Transverse colon (tissue), 4 donors: ENCODE results near the gene SCYGR2. TPM values are rescaled to one million over a fixed set of nuclear protein-coding genes. Genes with fewer than 3 reads are reported as not detected.

Experiments used
- DNase-seq: peaks from one replicate; pipeline ENCODE4 v3.0.0-alpha.2; 2019
- H3K27ac ChIP-seq, 4 donors: fragments of 200-600 bp; sonication (generic); 2 replicates each; pipeline ENCODE4 v1.5.1; 2016 to 2018; ENCODE audit warnings: inconsistent platforms in 4 of 4
- H3K27me3 ChIP-seq: fragments of 200-600 bp; sonication (generic); 2 replicates; pipeline ENCODE4 v1.5.1; 2017; ENCODE audit warnings: inconsistent platforms
- H3K36me3 ChIP-seq, 4 donors: fragments of 200-600 bp; sonication (generic); 2 replicates each; pipeline ENCODE4 v1.5.1; 2017 to 2019; ENCODE audit warnings: inconsistent platforms in 4 of 4
- H3K4me1 ChIP-seq, 4 donors: fragments of 200-600 bp; sonication (generic); 2 replicates each; pipeline ENCODE4 v1.5.1; 2017 to 2020; ENCODE audit warnings: inconsistent platforms in 4 of 4
- H3K4me3 ChIP-seq, 4 donors: fragments of 200-600 bp; sonication (generic); 1 replicate in 1 of 4; 2 replicates in 3 of 4; pipeline versions ENCODE4 v1.5.1 to v1.6.1; 2017 to 2019; ENCODE audit warnings: inconsistent platforms in 4 of 4
- H3K9me3 ChIP-seq, 2 donors: fragments of 200-600 bp; sonication (generic); 2 replicates each; pipeline ENCODE4 v1.5.1; 2017 to 2019; ENCODE audit warnings: inconsistent platforms in 2 of 2
- CTCF ChIP-seq, 5 experiments: fragments of 200-600 bp in 3 of 5; fragments of 450-650 bp in 2 of 5; sonication (generic) in 3 of 5; IDR thresholded peaks; 1 replicate in 2 of 5; 2 replicates in 3 of 5; pipeline ENCODE4 v1.5.1; 2016 to 2017; ENCODE audit warnings: antibody characterized with exemption in 5 of 5, inconsistent platforms in 3 of 5, mild to moderate bottlenecking in 2 of 5, moderate library complexity in 1 of 5
- EP300 ChIP-seq: sonication (generic); formaldehyde crosslinking; IDR thresholded peaks from one replicate; pipeline ENCODE4 v1.6.1; 2017; ENCODE audit warnings: antibody characterized with exemption, low read depth
- POLR2A ChIP-seq: fragments of 450-650 bp; IDR thresholded peaks from one replicate; pipeline ENCODE4 v1.6.1; 2016; ENCODE audit warnings: antibody characterized with exemption, mild to moderate bottlenecking, moderate library complexity
- POLR2AphosphoS5 ChIP-seq, 3 donors: sonication (generic); formaldehyde crosslinking; IDR thresholded peaks; one replicate each; pipeline ENCODE4 v1.6.1; 2016; ENCODE audit warnings: antibody characterized with exemption in 3 of 3
- WGBS, 2 donors: methylation state at CpG; one replicate each; pipeline ENCODE4 v1.1.5; 2018; ENCODE audit warnings: low coverage in 1 of 2; 5-methylcytosine and 5-hydroxymethylcytosine counted together
- in situ Hi-C, 4 donors: fragments of 200-750 bp; cut with MboI; loops; one replicate each; pipeline versions ENCODE4 v1.15.0 to v1.15.1; 2017; ENCODE audit warnings: low sequenced_read_pairs in 3 of 4, low pct_ligation_motif_present in 1 of 4, low pct_unique_long_range_greater_than_20kb in 1 of 4
- intact Hi-C: fragments of 100-400 bp; cut with DNase I; formaldehyde crosslinking; loops from one replicate; pipeline ENCODE4 v1.15.1; 2023; ENCODE audit warnings: low total_unique reads
- total RNA-seq, 4 donors: library from RNA; depleted of rRNA; stranded (reverse); fragments of >200 nt; gene quantifications; one replicate each; pipeline ENCODE4 v1.1.0, GENCODE V29; 2016

The SCYGR2 gene
- total RNA-seq, 4 donors from 2014 or later = not detected

DNA sequence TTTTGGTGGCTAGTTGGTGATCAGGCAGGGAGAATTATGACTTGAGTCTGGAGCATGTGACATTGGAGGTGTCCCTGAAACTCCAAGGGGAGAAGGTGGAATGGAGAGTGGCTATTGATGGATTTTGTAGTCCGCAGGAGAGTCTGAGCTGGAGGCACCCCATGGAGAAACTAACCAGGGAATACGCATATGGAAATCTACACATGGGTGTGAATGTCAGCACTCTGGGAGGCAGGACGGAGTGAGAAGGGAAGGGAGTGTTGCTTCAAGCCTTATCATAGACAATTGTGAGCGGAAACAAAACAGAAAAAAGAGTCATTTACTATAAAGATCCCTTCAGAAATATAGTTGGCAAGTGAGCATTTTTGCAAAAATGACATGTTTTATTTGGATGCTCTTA is 17.9 kb downstream of the SCYGR2 start:
- H3K9me3 ChIP-seq = no peaks in the 10 kb centered on the region
- no peak overlapping the region for H3K4me3 ChIP-seq
- 43 to 72% methylated on average over 1 to 4 of the region's 4 CpGs for WGBS, 2 donors
- no peaks in the 10 kb centered on the region for H3K36me3 ChIP-seq
- in situ Hi-C loops = no loop called here
- DNase-seq = no peak
- H3K4me1 ChIP-seq = no peaks in the 10 kb centered on the region
- intact Hi-C loops = no loop called here
- H3K27ac ChIP-seq = no peak overlapping the region
- no peaks in the 10 kb centered on the region for H3K27me3 ChIP-seq
- TF ChIP-seq CTCF (IDR thresholded peaks at IDR 0.05) (no peak), POLR2A (no peak), EP300 (no peak), POLR2AphosphoS5 (IDR thresholded peaks at IDR 0.05) (no peak)

DNA sequence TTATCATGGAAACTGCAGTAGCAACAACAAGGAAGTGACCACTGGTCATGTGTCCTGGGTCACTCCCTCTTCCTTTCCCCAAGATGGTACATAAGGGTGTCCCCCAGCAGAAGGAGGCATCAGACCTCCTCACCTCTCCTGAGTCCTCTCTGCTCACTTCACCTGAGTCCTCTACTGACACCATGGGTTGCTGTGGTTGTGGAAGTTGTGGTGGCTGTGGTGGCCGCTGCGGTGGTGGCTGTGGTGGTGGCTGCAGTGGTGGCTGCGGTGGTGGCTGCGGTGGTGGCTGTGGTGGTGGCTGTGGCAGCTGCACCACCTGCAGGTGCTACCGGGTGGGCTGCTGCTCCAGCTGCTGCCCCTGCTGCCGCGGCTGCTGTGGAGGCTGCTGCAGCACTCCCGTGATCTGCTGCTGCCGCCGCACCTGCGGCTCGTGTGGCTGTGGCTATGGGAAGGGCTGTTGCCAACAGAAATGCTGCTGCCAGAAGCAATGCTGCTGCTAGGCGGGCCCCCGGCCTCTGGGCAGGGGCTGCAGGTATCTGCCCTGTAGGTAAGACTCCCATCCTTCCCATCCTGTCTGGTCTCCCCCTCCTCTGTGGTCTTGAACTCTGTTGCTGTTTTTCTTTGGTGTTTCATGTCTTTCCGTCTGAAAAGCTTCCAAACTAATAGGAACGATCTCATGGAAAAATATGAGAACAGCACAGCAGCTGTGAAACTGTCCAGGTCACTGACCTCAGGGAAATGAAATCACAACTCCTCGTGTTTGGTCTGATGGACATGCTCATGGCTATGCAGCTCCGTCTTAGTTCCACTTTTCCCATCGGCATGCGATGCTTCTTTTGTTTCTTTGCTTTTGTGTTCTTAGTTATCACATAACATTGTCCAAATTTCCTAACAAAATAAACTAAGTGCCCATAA is 18.9 kb downstream of the SCYGR2 start, which contains the start of gene SCYGR4:
SCYGR4 (plus strand) TSS at position 183 of the 915 bp plus-strand sequence; CDS start at position 183, 0 bp downstream.
- H3K4me1 ChIP-seq = no peaks in the 10 kb centered on the region
- H3K36me3 ChIP-seq = no peaks in the 10 kb centered on the region
- intact Hi-C loops = no loop called here
- no peak within 1 kb of the TSS for H3K4me3 ChIP-seq
- WGBS, 2 donors = 69 to 77% methylated on average over 6 of the region's 20 CpGs
- H3K27me3 ChIP-seq = no peaks in the 10 kb centered on the region
- peaks cover 0 to 1% of the 10 kb centered on the region in 2 donors for H3K9me3 ChIP-seq
- in situ Hi-C loops = no loop called here
- H3K27ac ChIP-seq = no peak within 1 kb of the TSS
- TF ChIP-seq EP300 (no peak), POLR2AphosphoS5 (IDR thresholded peaks at IDR 0.05) (no peak), POLR2A (no peak), CTCF (IDR thresholded peaks at IDR 0.05) (no peak)
- no peak for DNase-seq

- no peak for DNase-seq
- Histone ChIP-seq H3K36me3 (no peaks in the 10 kb centered on the region), H3K4me3 (no peak overlapping the region), H3K27ac (no peak overlapping the region), H3K27me3 (no peaks in the 10 kb centered on the region), H3K4me1 (no peaks in the 10 kb centered on the region), H3K9me3 (peaks cover 0 to 3% of the 10 kb centered on the region in 2 donors)
- intact Hi-C loops (no loop called here), in situ Hi-C loops (no loop called here)
- TF ChIP-seq POLR2A (no peak), CTCF (IDR thresholded peaks at IDR 0.05) (no peak), EP300 (no peak), POLR2AphosphoS5 (IDR thresholded peaks at IDR 0.05) (no peak)
These were observed 24.5 kb downstream of the SCYGR2 start for GRCh38 chr2:227623226-227623625.

GRCh38 chr2:227625420-227625819 is 26.7 kb downstream of the SCYGR2 start:
- H3K27ac ChIP-seq = no peak overlapping the region
- no peak for TF ChIP-seq POLR2A
- no peak for TF ChIP-seq CTCF (IDR thresholded peaks at IDR 0.05)
- TF ChIP-seq POLR2AphosphoS5 (IDR thresholded peaks at IDR 0.05) = no peak
- TF ChIP-seq EP300 = no peak
- H3K36me3 ChIP-seq = no peaks in the 10 kb centered on the region
- DNase-seq = no peak
- no peaks in the 10 kb centered on the region for H3K4me1 ChIP-seq
- H3K9me3 ChIP-seq = peaks cover 0 to 3% of the 10 kb centered on the region in 2 donors
- intact Hi-C loops = no loop called here
- H3K27me3 ChIP-seq = no peaks in the 10 kb centered on the region
- no peak overlapping the region for H3K4me3 ChIP-seq
- in situ Hi-C loops = no loop called here
- 69 to 70% methylated on average over 2 of the region's 2 CpGs for whole genome bisulfite sequencing, 2 donors
